Neural cell (in vitro differentiated cells): ENCODE measurements around the gene PHACTR3. TPM values are rescaled to one million over a fixed set of nuclear protein-coding genes. Genes with fewer than 3 reads are reported as not detected.
A peak's percentile ranks its signal among the peaks of the same experiment; 100 is the strongest.
"Not testable (repeated sequence)": the region's sequence is repeated elsewhere in the genome, so short reads cannot be mapped to it uniquely, and the experiment has no call there.

ENCODE experiments used
- H2AFZ ChIP-seq: fragments of 200-600, 300-800 bp; sonication (generic), shearing (Covaris generic); 2 replicates; pipeline ENCODE4 v1.6.0; 2014; ENCODE audit warnings: low read depth, mild to moderate bottlenecking, antibody characterized with exemption, low read length, moderate library complexity
- H3F3A ChIP-seq: fragments of 200-600 bp; shearing (Covaris generic); 2 replicates; pipeline ENCODE4 v1.6.1; 2016; ENCODE audit warnings: mild to moderate bottlenecking, moderate library complexity, mixed read lengths, antibody characterized with exemption, low read length; ENCODE audit not compliant: insufficient read depth, poor library complexity, severe bottlenecking
- H3K27ac ChIP-seq: fragments of 200-600, 300-800 bp; sonication (generic), shearing (Covaris generic); 2 replicates; pipeline ENCODE4 v1.5.1; 2014; ENCODE audit warnings: mild to moderate bottlenecking, low read length, moderate library complexity
- H3K27me3 ChIP-seq: fragments of 300-800, 200-600 bp; sonication (generic), shearing (Covaris generic); 2 replicates; pipeline ENCODE4 v1.6.0; 2014; ENCODE audit warnings: mild to moderate bottlenecking, low read depth, low read length, moderate library complexity; ENCODE audit not compliant: insufficient read depth
- H3K36me3 ChIP-seq: fragments of 300-800, 200-600 bp; sonication (generic), shearing (Covaris generic); 2 replicates; pipeline ENCODE4 v1.5.1; 2014; ENCODE audit warnings: mild to moderate bottlenecking, antibody characterized with exemption, low read length, moderate library complexity; ENCODE audit not compliant: insufficient read depth
- H3K4me2 ChIP-seq: fragments of 300-800, 200-600 bp; sonication (generic), shearing (Covaris generic); 2 replicates; pipeline ENCODE4 v1.6.0; 2014; ENCODE audit warnings: mild to moderate bottlenecking, low read length
- H3K4me3 ChIP-seq: fragments of 300-800, 200-600 bp; sonication (generic), shearing (Covaris generic); 2 replicates; pipeline ENCODE4 v1.5.1; 2014; ENCODE audit warnings: mild to moderate bottlenecking, low read length, moderate library complexity
- H3K79me2 ChIP-seq: fragments of 200-600 bp; shearing (Covaris generic); replicated peaks from 2 replicates; pipeline ENCODE4 v1.6.0; 2014; ENCODE audit warnings: mild to moderate bottlenecking, low read length, moderate library complexity; ENCODE audit not compliant: insufficient read depth
- H3K9ac ChIP-seq: fragments of 300-800, 200-600 bp; sonication (generic), shearing (Covaris generic); 2 replicates; pipeline ENCODE4 v1.6.1; 2016; ENCODE audit warnings: mild to moderate bottlenecking, low read length, mixed read lengths
- H3K9me2 ChIP-seq: fragments of 200-600 bp; shearing (Covaris generic); 2 replicates; pipeline ENCODE4 v1.6.1; 2016; ENCODE audit warnings: mild to moderate bottlenecking, low read length, mixed read lengths; ENCODE audit not compliant: insufficient read depth
- H3K9me3 ChIP-seq: fragments of 200-600, 300-800 bp; sonication (generic), shearing (Covaris generic); 2 replicates; pipeline ENCODE4 v1.6.1; 2016; ENCODE audit warnings: mild to moderate bottlenecking, mixed run types, low read length, moderate library complexity, mixed read lengths
- H4K20me1 ChIP-seq: fragments of 200-600 bp; shearing (Covaris generic); 2 replicates; pipeline ENCODE4 v1.6.1; 2016; ENCODE audit warnings: mild to moderate bottlenecking, mixed run types; ENCODE audit not compliant: insufficient read depth
- CTCF ChIP-seq: fragments of 450-650 bp; IDR thresholded peaks from 2 replicates; pipeline ENCODE4 v1.5.1; 2014; ENCODE audit warnings: antibody characterized with exemption, mild to moderate bottlenecking, moderate library complexity; ENCODE audit not compliant: poor library complexity, severe bottlenecking
- EP300 ChIP-seq: fragments of 450-650 bp; conservative IDR thresholded peaks from 2 replicates; pipeline ENCODE4 v1.6.1; 2014; ENCODE audit warnings: antibody characterized with exemption, mild to moderate bottlenecking, moderate library complexity; ENCODE audit not compliant: poor library complexity, severe bottlenecking
- EZH2 ChIP-seq: fragments of 200-600, 300-800 bp; shearing (Covaris generic), sonication (generic); IDR thresholded peaks from 2 replicates; pipeline ENCODE4 v1.6.1; 2014; ENCODE audit warnings: antibody characterized with exemption, low read length, borderline replicate concordance, mild to moderate bottlenecking; ENCODE audit not compliant: insufficient read depth, poor library complexity, severe bottlenecking
- POLR2AphosphoS5 ChIP-seq: IDR thresholded peaks from 2 replicates; pipeline ENCODE4 v1.6.1; 2012
- REST ChIP-seq: IDR thresholded peaks from 2 replicates; pipeline ENCODE4 v1.6.1; 2012; ENCODE audit warnings: borderline replicate concordance
- TAF1 ChIP-seq: IDR thresholded peaks from 2 replicates; pipeline ENCODE4 v1.6.1; 2012; ENCODE audit warnings: low read depth
- polyA minus RNA-seq: library from RNA; depleted of rRNA, polyadenylated mRNA; stranded (reverse); fragments of >200 nt; gene quantifications from 2 replicates; pipeline ENCODE4 v1.2.3, GENCODE V29; 2014
- polyA plus RNA-seq: library from polyadenylated mRNA; depleted of rRNA; stranded (reverse); fragments of >200 nt; gene quantifications from 2 replicates; pipeline ENCODE4 v1.2.3, GENCODE V29; 2014

PHACTR3 gene
- polyA plus RNA-seq (1.3 and 1.6 TPM in 2 replicates), polyA minus RNA-seq (1.5 and 2.1 TPM in 2 replicates)

- Histone ChIP-seq H3K4me3 (peak within 1 kb of the TSS; percentile 55), H3K27me3 (no peaks in the 10 kb centered on the region), H4K20me1 (no peaks in the 10 kb centered on the region), H2AFZ (no peak within 1 kb of the TSS), H3K4me2 (no peak within 1 kb of the TSS), H3K79me2 (no peaks in the 10 kb centered on the region), H3K36me3 (no peaks in the 10 kb centered on the region), H3K9ac (peak within 1 kb of the TSS; percentile 41), H3F3A (no peaks in the 10 kb centered on the region), H3K27ac (peak within 1 kb of the TSS; percentile 34), H3K9me2 (no peaks in the 10 kb centered on the region), H3K9me3 (no peaks in the 10 kb centered on the region)
- TF ChIP-seq CTCF, result no peak
- no peak for TF ChIP-seq EZH2
- no peak for TF ChIP-seq TAF1
- no peak for TF ChIP-seq REST
- TF ChIP-seq EP300, result no peak
- no peak for TF ChIP-seq POLR2AphosphoS5
Observed at GRCh38 chr20:59603781-59604541, at the start of gene PHACTR3. TSS of gene PHACTR3 (plus strand) at chr20:59604540. CDS start at chr20:59605015, 475 bp downstream.

GRCh38 chr20:59557733-59558529, 46.4 kb upstream of the PHACTR3 start:
- not testable (repeated sequence) for H3F3A ChIP-seq, H3K9me2 ChIP-seq, H3K9me3 ChIP-seq, H3K4me3 ChIP-seq, H3K79me2 ChIP-seq, H3K36me3 ChIP-seq, H4K20me1 ChIP-seq, H3K4me2 ChIP-seq, H3K27me3 ChIP-seq, H2AFZ ChIP-seq, H3K27ac ChIP-seq, H3K9ac ChIP-seq
